ENCODE results near the gene SPPL2A.

Gene SPPL2A

GRCh38 chr15:50774450-50774849 is 8.9 kb upstream of the SPPL2A start:
- in situ Hi-C loops (cut with HindIII; ENCODE audit: low sequenced_read_pairs): no loop called here

GRCh38 chr15:50773389-50773788 is 7.9 kb upstream of the SPPL2A start:
- in situ Hi-C loops (cut with HindIII; ENCODE audit: low sequenced_read_pairs): no loop called here

GRCh38 chr15:50767332-50767861 is 1.9 kb upstream of the SPPL2A start:
- in situ Hi-C loops (cut with HindIII; ENCODE audit: low sequenced_read_pairs): no loop called here

- in situ Hi-C loops (cut with HindIII; ENCODE audit: low sequenced_read_pairs): loop anchor here (5.0 kb wide), 1 partner anchor 98 kb away; no protein-coding TSS in a partner anchor
These were observed 878 bp downstream of the SPPL2A start for GRCh38 chr15:50764461-50765194.

- in situ Hi-C loops (cut with HindIII; ENCODE audit: low sequenced_read_pairs): no loop called here
These were observed 6.7 kb downstream of the SPPL2A start for GRCh38 chr15:50758712-50759205.

- in situ Hi-C loops (cut with HindIII; ENCODE audit: low sequenced_read_pairs): no loop called here
These were observed 12.0 kb downstream of the SPPL2A start for GRCh38 chr15:50753463-50753862.

GRCh38 chr15:50751394-50751793 is 14.1 kb downstream of the SPPL2A start:
- in situ Hi-C loops (cut with HindIII; ENCODE audit: low sequenced_read_pairs): no loop called here

- in situ Hi-C loops (cut with HindIII; ENCODE audit: low sequenced_read_pairs): no loop called here
These were observed 15.2 kb downstream of the SPPL2A start for GRCh38 chr15:50750227-50750705.

- in situ Hi-C loops (cut with HindIII; ENCODE audit: low sequenced_read_pairs): no loop called here
These were observed 18.0 kb downstream of the SPPL2A start for GRCh38 chr15:50747523-50747922.

- in situ Hi-C loops (cut with HindIII; ENCODE audit: low sequenced_read_pairs): no loop called here
These were observed 20.9 kb downstream of the SPPL2A start for GRCh38 chr15:50744601-50745000.

GRCh38 chr15:50740955-50741354 is 24.6 kb downstream of the SPPL2A start:
- in situ Hi-C loops (cut with HindIII; ENCODE audit: low sequenced_read_pairs): no loop called here

GRCh38 chr15:50736823-50737222 is 28.7 kb downstream of the SPPL2A start:
- in situ Hi-C loops (cut with HindIII; ENCODE audit: low sequenced_read_pairs): no loop called here

GRCh38 chr15:50735156-50735555 is 30.4 kb downstream of the SPPL2A start:
- in situ Hi-C loops (cut with HindIII; ENCODE audit: low sequenced_read_pairs): no loop called here

- in situ Hi-C loops (cut with HindIII; ENCODE audit: low sequenced_read_pairs): no loop called here
These were observed 39.2 kb downstream of the SPPL2A start for GRCh38 chr15:50726315-50726714.

GRCh38 chr15:50718700-50719125 is 46.8 kb downstream of the SPPL2A start:
- in situ Hi-C loops (cut with HindIII; ENCODE audit: low sequenced_read_pairs): no loop called here

- in situ Hi-C loops (cut with HindIII; ENCODE audit: low sequenced_read_pairs): no loop called here
These were observed 53.5 kb downstream of the SPPL2A start for GRCh38 chr15:50712018-50712417.

GRCh38 chr15:50710585-50710984 is 54.9 kb downstream of the SPPL2A start:
- in situ Hi-C loops (cut with HindIII; ENCODE audit: low sequenced_read_pairs): no loop called here

- in situ Hi-C loops (cut with HindIII; ENCODE audit: low sequenced_read_pairs): no loop called here
These were observed 57.6 kb downstream of the SPPL2A start for GRCh38 chr15:50707878-50708427.

GRCh38 chr15:50702762-50703334 is 62.7 kb downstream of the SPPL2A start:
- in situ Hi-C loops (cut with HindIII; ENCODE audit: low sequenced_read_pairs): no loop called here

- in situ Hi-C loops (cut with HindIII; ENCODE audit: low sequenced_read_pairs): no loop called here
These were observed 67.4 kb downstream of the SPPL2A start for GRCh38 chr15:50698101-50698500.

GRCh38 chr15:50697109-50697797 is 68.3 kb downstream of the SPPL2A start:
- in situ Hi-C loops (cut with HindIII; ENCODE audit: low sequenced_read_pairs): no loop called here
